ENCODE data around the gene RTL3.

Gene RTL3

DNA sequence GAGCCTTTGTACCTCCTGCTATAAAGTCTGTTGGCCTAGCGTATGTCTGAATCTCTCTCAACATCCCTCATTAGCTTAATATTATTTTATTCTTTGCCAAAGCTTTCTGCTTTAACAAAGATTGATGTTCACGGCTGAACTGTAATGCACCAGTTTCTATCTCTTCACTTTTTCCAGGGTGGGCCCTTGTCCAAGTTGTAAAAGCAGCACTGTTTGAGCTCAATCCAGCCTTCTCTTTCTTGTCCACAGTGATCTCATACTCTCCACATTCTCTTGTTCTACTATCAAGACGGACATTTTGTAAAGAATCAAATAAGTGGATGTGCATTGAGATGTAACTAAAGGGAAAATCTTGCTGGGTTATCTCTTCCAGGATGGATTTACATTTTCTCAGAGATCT is 34.4 kb upstream of the RTL3 start:
- Histone ChIP-seq H3K4me2 (ENCODE audit: low read length) (no peak overlapping the region), H3K79me2 (no peaks in the 10 kb centered on the region), H3K9me3 (ENCODE audit: control insufficient read depth, low read length) (no peaks in the 10 kb centered on the region), H3K27ac (no peak overlapping the region), H2AFZ (no peak overlapping the region), H3K36me3 (ENCODE audit: control insufficient read depth, insufficient read depth, low read length) (no peaks in the 10 kb centered on the region), H3K4me3 (ENCODE audit: low read depth, low read length) (no peak overlapping the region), H3K4me1 (no peaks in the 10 kb centered on the region), H3K9ac (no peak overlapping the region), H3K27me3 (ENCODE audit: control insufficient read depth, insufficient read depth, low read length) (no peaks in the 10 kb centered on the region)
- TF ChIP-seq CTCF (IDR thresholded peaks at IDR 0.05), result no peak

DNA sequence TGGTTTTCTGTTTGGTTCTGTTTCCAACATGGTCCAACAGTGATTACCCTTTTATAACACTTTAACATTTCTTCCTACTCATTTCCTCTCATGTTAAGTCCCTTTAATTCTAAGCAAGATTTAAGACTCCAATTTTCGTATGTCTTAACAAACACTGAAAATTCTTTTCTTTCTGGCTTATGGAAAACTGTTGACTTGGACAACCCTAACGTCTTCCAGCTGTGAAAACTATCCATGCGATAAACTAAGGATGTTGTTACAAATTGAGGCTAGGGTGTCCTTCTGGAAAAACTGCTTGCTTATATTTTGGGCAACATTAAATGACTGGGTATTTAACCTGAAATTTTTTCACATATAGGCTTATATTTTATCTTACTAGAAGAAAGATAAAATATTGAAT is 33.9 kb upstream of the RTL3 start:
- TF ChIP-seq CTCF (IDR thresholded peaks at IDR 0.05), result no peak

DNA sequence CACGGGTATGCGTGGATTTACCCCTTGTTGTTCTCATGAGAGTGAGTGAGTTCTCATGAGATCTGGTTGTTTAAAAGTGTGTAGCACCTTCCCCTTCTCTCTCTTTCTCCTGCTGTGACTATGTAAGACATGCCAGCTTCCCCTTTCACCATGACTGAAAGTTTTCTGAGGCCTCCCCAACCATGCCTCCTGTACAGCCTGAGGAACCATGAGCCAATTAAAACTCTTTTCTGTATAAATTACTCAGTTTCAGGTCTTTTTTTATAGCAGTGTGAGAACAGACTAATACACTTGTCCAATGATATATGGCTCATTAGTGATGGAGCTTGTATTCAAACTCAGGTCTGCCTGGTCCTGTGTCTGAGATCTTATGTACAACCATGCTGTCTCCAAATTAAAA is 28.5 kb upstream of the RTL3 start:
- no peak for TF ChIP-seq CTCF (IDR thresholded peaks at IDR 0.05)
- no peaks in the 10 kb centered on the region for H3K36me3 ChIP-seq (ENCODE audit: control insufficient read depth, insufficient read depth, low read length)
- no peaks in the 10 kb centered on the region for H3K4me1 ChIP-seq
- no peak overlapping the region for H3K4me3 ChIP-seq (ENCODE audit: low read depth, low read length)
- H3K4me2 ChIP-seq (ENCODE audit: low read length), result no peak overlapping the region
- no peaks in the 10 kb centered on the region for H3K79me2 ChIP-seq
- H3K27ac ChIP-seq, result no peak overlapping the region
- H3K9me3 ChIP-seq (ENCODE audit: control insufficient read depth, low read length), result no peaks in the 10 kb centered on the region
- H3K9ac ChIP-seq, result no peak overlapping the region
- no peaks in the 10 kb centered on the region for H3K27me3 ChIP-seq (ENCODE audit: control insufficient read depth, insufficient read depth, low read length)
- H2AFZ ChIP-seq, result no peak overlapping the region

More for the DNA sequence above, 33.9 kb upstream of the RTL3 start:
- H3K79me2 ChIP-seq, result no peaks in the 10 kb centered on the region
- no peak overlapping the region for H3K4me3 ChIP-seq (ENCODE audit: low read depth, low read length)
- H3K27me3 ChIP-seq (ENCODE audit: control insufficient read depth, insufficient read depth, low read length), result no peaks in the 10 kb centered on the region
- H3K9ac ChIP-seq, result no peak overlapping the region
- no peak overlapping the region for H3K4me2 ChIP-seq (ENCODE audit: low read length)
- no peak overlapping the region for H2AFZ ChIP-seq
- no peaks in the 10 kb centered on the region for H3K36me3 ChIP-seq (ENCODE audit: control insufficient read depth, insufficient read depth, low read length)
- H3K4me1 ChIP-seq, result no peaks in the 10 kb centered on the region
- H3K9me3 ChIP-seq (ENCODE audit: control insufficient read depth, low read length), result no peaks in the 10 kb centered on the region
- no peak overlapping the region for H3K27ac ChIP-seq

GRCh38 chrX:78673246-78673645 is 14.1 kb upstream of the RTL3 start:
- no peak overlapping the region for H3K4me2 ChIP-seq (ENCODE audit: low read length)

More at GRCh38 chrX:78673246-78673645, 14.1 kb upstream of the RTL3 start:
- Histone ChIP-seq H3K27me3 (ENCODE audit: control insufficient read depth, insufficient read depth, low read length) (no peaks in the 10 kb centered on the region), H3K79me2 (no peaks in the 10 kb centered on the region), H3K27ac (no peak overlapping the region), H3K9ac (no peak overlapping the region), H2AFZ (no peak overlapping the region), H3K9me3 (ENCODE audit: control insufficient read depth, low read length) (no peaks in the 10 kb centered on the region), H3K4me1 (no peaks in the 10 kb centered on the region), H3K4me3 (ENCODE audit: low read depth, low read length) (no peak overlapping the region), H3K36me3 (ENCODE audit: control insufficient read depth, insufficient read depth, low read length) (no peaks in the 10 kb centered on the region)
- no peak for TF ChIP-seq CTCF (IDR thresholded peaks at IDR 0.05)

Measured in parathyroid adenoma (tissue), 2 donors.